Loucy (cell line): ENCODE measurements around the gene SEC22C.

Experiments
- H2AFZ ChIP-seq: fragments of 200-600 bp; sonication (generic); 2 replicates; pipeline ENCODE4 v1.6.0; 2016; ENCODE audit warnings: antibody characterized with exemption, mild to moderate bottlenecking, low read length, moderate library complexity
- H3F3A ChIP-seq: fragments of 200-600 bp; 2 replicates; pipeline ENCODE4 v1.6.0; 2016; ENCODE audit warnings: antibody characterized with exemption, low read depth, mild to moderate bottlenecking
- H3K27me3 ChIP-seq: fragments of 200-600 bp; sonication (generic); 2 replicates; pipeline ENCODE4 v1.6.1; 2014; ENCODE audit warnings: low read length, mild to moderate bottlenecking; ENCODE audit not compliant: insufficient read depth, poor library complexity, severe bottlenecking
- H3K36me3 ChIP-seq: fragments of 200-600 bp; sonication (generic); 2 replicates; pipeline ENCODE4 v1.6.1; 2016; ENCODE audit warnings: low read length; ENCODE audit not compliant: insufficient read depth
- H3K4me1 ChIP-seq: fragments of 200-600 bp; sonication (generic); 2 replicates; pipeline ENCODE4 v1.5.1; 2014; ENCODE audit warnings: low read length, mild to moderate bottlenecking; ENCODE audit not compliant: insufficient read depth, poor library complexity, severe bottlenecking
- H3K4me2 ChIP-seq: fragments of 200-600 bp; sonication (generic); 2 replicates; pipeline ENCODE4 v1.6.0; 2014; ENCODE audit warnings: antibody characterized with exemption, low read length, low read depth, mild to moderate bottlenecking; ENCODE audit not compliant: poor library complexity, severe bottlenecking
- H3K4me3 ChIP-seq: fragments of 200-600 bp; sonication (generic); 2 replicates; pipeline ENCODE4 v1.5.1; 2014; ENCODE audit warnings: low read length, mild to moderate bottlenecking, mixed read lengths; ENCODE audit not compliant: poor library complexity, severe bottlenecking
- H3K79me2 ChIP-seq: fragments of 200-600 bp; sonication (generic); 2 replicates; pipeline ENCODE4 v1.6.1; 2014; ENCODE audit warnings: low read length; ENCODE audit not compliant: insufficient read depth
- H3K9ac ChIP-seq: fragments of 200-600 bp; sonication (generic); 2 replicates; pipeline ENCODE4 v1.6.0; 2014; ENCODE audit warnings: mild to moderate bottlenecking, low read depth, low read length, moderate library complexity; ENCODE audit not compliant: poor library complexity, severe bottlenecking
- H3K9me2 ChIP-seq: fragments of 200-600 bp; sonication (generic); replicated peaks from 2 replicates; pipeline ENCODE4 v1.6.1; 2016; ENCODE audit warnings: low read depth, low read length, mixed read lengths
- H3K9me3 ChIP-seq: fragments of 200-600 bp; sonication (generic); 2 replicates; pipeline ENCODE4 v1.6.1; 2014; ENCODE audit warnings: mild to moderate bottlenecking, antibody characterized with exemption, low read length, low read depth; ENCODE audit not compliant: insufficient read depth
- H4K20me1 ChIP-seq: fragments of 200-600 bp; sonication (generic); 2 replicates; pipeline ENCODE4 v1.6.0; 2014; ENCODE audit warnings: antibody characterized with exemption, low read length, mild to moderate bottlenecking; ENCODE audit not compliant: insufficient read depth, poor library complexity, severe bottlenecking
- CTCF ChIP-seq: fragments of 200-600 bp; sonication (generic); conservative IDR thresholded peaks from 2 replicates; pipeline ENCODE4 v1.5.1; 2014; ENCODE audit warnings: mild to moderate bottlenecking, antibody characterized with exemption, low read length
- EZH2phosphoT487 ChIP-seq: fragments of 200-600 bp; IDR thresholded peaks from 2 replicates; pipeline ENCODE4 v1.6.1; 2018; ENCODE audit warnings: antibody characterized with exemption, mild to moderate bottlenecking, moderate library complexity, borderline replicate concordance

SEC22C gene

GRCh38 chr3:42556089-42556632, 25.6 kb downstream of the SEC22C start:
- peak overlapping the region; percentile 61 for H3K4me2 ChIP-seq
- H3K4me3 ChIP-seq: peak overlapping the region; percentile 36
- H3K36me3 ChIP-seq: peaks cover 54% of the 10 kb centered on the region

GRCh38 chr3:42552830-42553229, 28.9 kb downstream of the SEC22C start:
- Histone ChIP-seq H3K9me3 (no peaks in the 10 kb centered on the region), H3K9me2 (no peaks in the 10 kb centered on the region), H3K36me3 (peaks cover 40% of the 10 kb centered on the region), H3F3A (no peaks in the 10 kb centered on the region), H3K4me1 (peaks cover 26% of the 10 kb centered on the region), H3K27me3 (no peaks in the 10 kb centered on the region), H3K4me3 (no peak overlapping the region), H2AFZ (no peak overlapping the region), H3K79me2 (no peaks in the 10 kb centered on the region), H4K20me1 (no peaks in the 10 kb centered on the region), H3K4me2 (no peak overlapping the region), H3K9ac (no peak overlapping the region)
- TF ChIP-seq CTCF (no peak), EZH2phosphoT487 (no peak)

More at GRCh38 chr3:42556089-42556632, 25.6 kb downstream of the SEC22C start:
- H4K20me1 ChIP-seq: no peaks in the 10 kb centered on the region
- H3K4me1 ChIP-seq: peaks cover 26% of the 10 kb centered on the region
- H2AFZ ChIP-seq: no peak overlapping the region
- H3K9me3 ChIP-seq: no peaks in the 10 kb centered on the region
- H3F3A ChIP-seq: no peaks in the 10 kb centered on the region
- TF ChIP-seq CTCF (no peak), EZH2phosphoT487 (no peak)
- no peaks in the 10 kb centered on the region for H3K27me3 ChIP-seq
- no peaks in the 10 kb centered on the region for H3K79me2 ChIP-seq
- H3K9ac ChIP-seq: peak overlapping the region; percentile 50
- no peaks in the 10 kb centered on the region for H3K9me2 ChIP-seq

- H3K9me2 ChIP-seq: no peaks in the 10 kb centered on the region
- H3F3A ChIP-seq: no peaks in the 10 kb centered on the region
- H2AFZ ChIP-seq: no peak overlapping the region
- no peaks in the 10 kb centered on the region for H3K27me3 ChIP-seq
- H4K20me1 ChIP-seq: no peaks in the 10 kb centered on the region
- H3K9ac ChIP-seq: no peak overlapping the region
- no peaks in the 10 kb centered on the region for H3K79me2 ChIP-seq
- no peak overlapping the region for H3K4me2 ChIP-seq
- H3K4me3 ChIP-seq: no peak overlapping the region
- H3K36me3 ChIP-seq: peaks cover 32% of the 10 kb centered on the region
- peaks cover under 1% of the 10 kb centered on the region for H3K4me1 ChIP-seq
- H3K9me3 ChIP-seq: no peaks in the 10 kb centered on the region
- TF ChIP-seq EZH2phosphoT487 (no peak), CTCF (no peak)
Measured at GRCh38 chr3:42550250-42550649, 31.5 kb downstream of the SEC22C start.
